ENCODE data around the gene DLG1. TPM values are rescaled to one million over a fixed set of nuclear protein-coding genes. Genes with fewer than 3 reads are reported as not detected.
"Not testable (repeated sequence)": the region's sequence is repeated elsewhere in the genome, so short reads cannot be mapped to it uniquely, and the experiment has no call there.

Gene DLG1
- total and polyA plus RNA-seq, 2 experiments from 2014 or later: 54.8 to 128 TPM

DNA sequence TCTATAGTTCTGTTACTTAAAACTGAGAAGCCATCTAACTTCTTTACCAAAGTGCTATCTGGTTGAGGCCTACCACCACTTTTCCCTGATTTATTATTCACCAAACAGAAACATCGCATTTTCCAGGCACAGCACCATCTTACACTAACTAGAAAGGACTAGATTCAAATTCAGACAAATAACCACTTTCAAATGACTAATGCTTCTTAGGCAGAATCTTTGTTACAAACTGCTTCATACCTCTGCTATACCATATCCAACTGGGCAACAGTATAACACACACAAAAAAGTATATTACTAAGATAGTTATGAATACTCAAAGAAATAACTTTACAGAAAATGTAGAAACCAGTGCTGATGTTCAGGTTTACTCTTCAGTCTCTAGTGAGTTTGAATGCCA is 16.6 kb downstream of the DLG1 start:
- Histone ChIP-seq H3K27ac (no peak overlapping the region), H3K36me3 (replicated peaks; ENCODE audit: insufficient read depth, low read depth) (no peaks in the 10 kb centered on the region), H3K4me2 (no peak overlapping the region), H3K4me3 (no peak overlapping the region), H3K9me3 (ENCODE audit: low read depth) (no peaks in the 10 kb centered on the region), H2AFZ (no peak overlapping the region), H3K4me1 (ENCODE audit: insufficient read depth) (no peaks in the 10 kb centered on the region), H3K79me2 (peaks cover 96% of the 10 kb centered on the region), H4K20me1 (ENCODE audit: insufficient read depth, poor library complexity, severe bottlenecking) (peaks cover 23% of the 10 kb centered on the region), H3K27me3 (no peaks in the 10 kb centered on the region), H3K9me2 (replicated peaks; ENCODE audit: insufficient read depth) (no peaks in the 10 kb centered on the region)
- no peak for DNase-seq (ENCODE audit: low spot score)
- 97% methylated on average over 1 of the region's 1 CpG for WGBS (ENCODE audit: low lambda C conversion rate, missing lambda C conversion rate)
- TF ChIP-seq EZH2 (IDR thresholded peaks at IDR 0.05; ENCODE audit: borderline replicate concordance) (no peak), EZH2phosphoT487 (IDR thresholded peaks at IDR 0.05; ENCODE audit: low read depth, severe bottlenecking, unreplicated experiment) (no peak)

DNA sequence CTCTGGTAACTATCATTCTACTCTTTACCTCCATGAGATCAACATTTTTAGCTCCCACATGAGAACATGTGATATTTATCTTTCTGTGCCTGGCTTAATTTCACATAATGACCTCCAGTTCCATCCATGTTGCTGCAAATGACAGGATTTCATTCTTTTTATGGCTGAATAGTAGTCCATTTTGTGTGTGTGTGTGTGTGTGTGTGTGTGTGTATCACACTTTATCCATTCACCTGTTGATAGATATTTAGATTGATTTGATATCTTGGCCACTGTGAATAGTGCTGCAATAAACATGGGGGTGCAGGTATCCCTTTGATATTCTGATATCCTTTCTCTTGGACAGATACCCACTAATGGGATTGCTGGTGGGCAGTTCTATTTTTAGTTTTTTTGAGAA is 18.3 kb downstream of the DLG1 start:
- H2AFZ ChIP-seq: no peak overlapping the region
- TF ChIP-seq EZH2phosphoT487 (IDR thresholded peaks at IDR 0.05; ENCODE audit: low read depth, severe bottlenecking, unreplicated experiment) (no peak), EZH2 (IDR thresholded peaks at IDR 0.05; ENCODE audit: borderline replicate concordance) (no peak)
- TF ChIP-seq, protein P1, sequence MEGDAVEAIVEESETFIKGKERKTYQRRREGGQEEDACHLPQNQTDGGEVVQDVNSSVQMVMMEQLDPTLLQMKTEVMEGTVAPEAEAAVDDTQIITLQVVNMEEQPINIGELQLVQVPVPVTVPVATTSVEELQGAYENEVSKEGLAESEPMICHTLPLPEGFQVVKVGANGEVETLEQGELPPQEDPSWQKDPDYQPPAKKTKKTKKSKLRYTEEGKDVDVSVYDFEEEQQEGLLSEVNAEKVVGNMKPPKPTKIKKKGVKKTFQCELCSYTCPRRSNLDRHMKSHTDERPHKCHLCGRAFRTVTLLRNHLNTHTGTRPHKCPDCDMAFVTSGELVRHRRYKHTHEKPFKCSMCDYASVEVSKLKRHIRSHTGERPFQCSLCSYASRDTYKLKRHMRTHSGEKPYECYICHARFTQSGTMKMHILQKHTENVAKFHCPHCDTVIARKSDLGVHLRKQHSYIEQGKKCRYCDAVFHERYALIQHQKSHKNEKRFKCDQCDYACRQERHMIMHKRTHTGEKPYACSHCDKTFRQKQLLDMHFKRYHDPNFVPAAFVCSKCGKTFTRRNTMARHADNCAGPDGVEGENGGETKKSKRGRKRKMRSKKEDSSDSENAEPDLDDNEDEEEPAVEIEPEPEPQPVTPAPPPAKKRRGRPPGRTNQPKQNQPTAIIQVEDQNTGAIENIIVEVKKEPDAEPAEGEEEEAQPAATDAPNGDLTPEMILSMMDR (IDR thresholded peaks at IDR 0.05; ENCODE audit: poor library complexity): no peak
- peaks cover 16% of the 10 kb centered on the region for H4K20me1 ChIP-seq (ENCODE audit: insufficient read depth, poor library complexity, severe bottlenecking)
- H3K4me3 ChIP-seq: no peak overlapping the region
- no peaks in the 10 kb centered on the region for H3K9me3 ChIP-seq (ENCODE audit: low read depth)
- H3K27ac ChIP-seq: no peak overlapping the region
- no peak for DNase-seq (ENCODE audit: low spot score)
- peaks cover 96% of the 10 kb centered on the region for H3K79me2 ChIP-seq
- no peaks in the 10 kb centered on the region for H3K9me2 ChIP-seq (replicated peaks; ENCODE audit: insufficient read depth)
- H3K27me3 ChIP-seq: no peaks in the 10 kb centered on the region
- no peaks in the 10 kb centered on the region for H3K36me3 ChIP-seq (replicated peaks; ENCODE audit: insufficient read depth, low read depth)
- no peaks in the 10 kb centered on the region for H3K4me1 ChIP-seq (ENCODE audit: insufficient read depth)
- H3K4me2 ChIP-seq: no peak overlapping the region

DNA sequence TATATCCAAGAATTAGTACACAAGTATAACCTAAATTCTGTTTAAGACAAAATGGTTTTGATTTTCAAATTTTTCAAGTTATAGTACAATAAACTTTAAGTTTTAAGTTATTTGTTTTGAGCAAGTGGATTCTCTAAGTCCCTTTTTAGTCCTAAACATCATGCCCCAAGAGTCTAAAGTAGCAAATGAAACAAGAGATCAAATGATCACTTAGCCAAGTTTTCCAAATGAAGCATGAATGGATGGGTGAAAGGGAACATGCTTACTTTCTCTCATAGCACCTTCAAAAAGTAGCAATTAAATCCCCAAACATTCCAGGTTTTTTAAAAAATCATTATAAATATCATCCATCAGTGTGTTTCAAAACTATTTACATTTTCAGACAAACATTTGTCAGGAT is 19.5 kb downstream of the DLG1 start:
- Histone ChIP-seq H3K9me2 (replicated peaks; ENCODE audit: insufficient read depth) (no peaks in the 10 kb centered on the region), H3K4me3 (no peak overlapping the region), H3K36me3 (replicated peaks; ENCODE audit: insufficient read depth, low read depth) (no peaks in the 10 kb centered on the region), H3K27me3 (no peaks in the 10 kb centered on the region), H3K4me2 (no peak overlapping the region), H4K20me1 (ENCODE audit: insufficient read depth, poor library complexity, severe bottlenecking) (peaks cover 20% of the 10 kb centered on the region), H3K79me2 (peaks cover 96% of the 10 kb centered on the region), H3K9me3 (ENCODE audit: low read depth) (no peaks in the 10 kb centered on the region), H2AFZ (no peak overlapping the region), H3K27ac (no peak overlapping the region), H3K4me1 (ENCODE audit: insufficient read depth) (no peaks in the 10 kb centered on the region)
- TF ChIP-seq EZH2 (IDR thresholded peaks at IDR 0.05; ENCODE audit: borderline replicate concordance): no peak
- TF ChIP-seq, protein P1 (IDR thresholded peaks at IDR 0.05; ENCODE audit: poor library complexity): no peak
- no peak for TF ChIP-seq EZH2phosphoT487 (IDR thresholded peaks at IDR 0.05; ENCODE audit: low read depth, severe bottlenecking, unreplicated experiment)
- no peak for DNase-seq (ENCODE audit: low spot score)

DNA sequence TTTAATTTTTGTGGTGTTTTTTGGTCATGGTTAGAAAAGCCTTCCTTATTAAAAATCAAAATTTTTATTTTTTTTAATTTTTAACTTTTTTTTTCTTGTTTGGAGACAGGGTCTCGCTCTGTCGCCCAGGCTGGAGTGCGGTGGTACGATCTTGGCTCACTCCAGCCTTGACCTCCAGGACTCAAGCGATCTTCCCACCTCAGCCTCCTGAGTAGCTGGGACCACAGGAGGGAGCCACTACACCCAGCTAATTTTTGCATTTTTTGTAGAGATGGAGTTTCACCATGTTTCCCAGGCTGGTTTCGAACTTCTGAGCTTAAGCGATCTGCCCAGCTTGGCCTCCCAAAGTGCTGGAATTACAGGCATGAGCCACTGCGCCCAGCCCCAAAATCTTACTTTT is 21.6 kb downstream of the DLG1 start:
- H4K20me1 ChIP-seq (ENCODE audit: insufficient read depth, poor library complexity, severe bottlenecking): peaks cover 40% of the 10 kb centered on the region
- not testable (repeated sequence) for H3K4me3 ChIP-seq; DNase-seq (ENCODE audit: low spot score); H3K27me3 ChIP-seq; H3K4me1 ChIP-seq (ENCODE audit: insufficient read depth); H3K9me2 ChIP-seq (replicated peaks; ENCODE audit: insufficient read depth); H2AFZ ChIP-seq; H3K27ac ChIP-seq; H3K4me2 ChIP-seq; H3K9me3 ChIP-seq (ENCODE audit: low read depth); H3K36me3 ChIP-seq (replicated peaks; ENCODE audit: insufficient read depth, low read depth)
- H3K79me2 ChIP-seq: peaks cover 96% of the 10 kb centered on the region
- WGBS (ENCODE audit: low lambda C conversion rate, missing lambda C conversion rate): over 99% methylated on average over 8 of the region's 8 CpGs
- TF ChIP-seq, protein P1 (IDR thresholded peaks at IDR 0.05; ENCODE audit: poor library complexity): peak; percentile 18
